ENCODE data around the gene CCDC91.
A peak's percentile ranks its signal among the peaks of the same experiment; 100 is the strongest.

CCDC91 gene

GRCh38 chr12:28340261-28341045 lies 150.2 kb downstream of the CCDC91 start:
- H3K27ac ChIP-seq, result no peak overlapping the region
- TF ChIP-seq CTCF (conservative IDR thresholded peaks at IDR 0.05), result no peak

- H3K27ac ChIP-seq, result 0 out of 2 replicates have a peak overlapping the region, but pooled peaks have one; percentile 2
These were observed 153.5 kb downstream of the CCDC91 start for GRCh38 chr12:28343713-28344112.

GRCh38 chr12:28346567-28346966 lies 156.3 kb downstream of the CCDC91 start:
- no peak for TF ChIP-seq CTCF (conservative IDR thresholded peaks at IDR 0.05)
- no peak overlapping the region for H3K27ac ChIP-seq

More at GRCh38 chr12:28343713-28344112, 153.5 kb downstream of the CCDC91 start:
- TF ChIP-seq CTCF (conservative IDR thresholded peaks at IDR 0.05), result no peak

GRCh38 chr12:28349196-28349595 lies 158.9 kb downstream of the CCDC91 start:
- TF ChIP-seq CTCF (conservative IDR thresholded peaks at IDR 0.05), result no peak
- no peak overlapping the region for H3K27ac ChIP-seq

GRCh38 chr12:28350502-28350901 lies 160.2 kb downstream of the CCDC91 start:
- no peak overlapping the region for H3K27ac ChIP-seq
- TF ChIP-seq CTCF (conservative IDR thresholded peaks at IDR 0.05), result no peak

GRCh38 chr12:28351414-28351813 lies 161.2 kb downstream of the CCDC91 start:
- TF ChIP-seq CTCF (conservative IDR thresholded peaks at IDR 0.05), result no peak
- H3K27ac ChIP-seq, result no peak overlapping the region

- H3K27ac ChIP-seq, result no peak overlapping the region
- TF ChIP-seq CTCF (conservative IDR thresholded peaks at IDR 0.05), result no peak
These were observed 164.9 kb downstream of the CCDC91 start for GRCh38 chr12:28355161-28355560.
